Activated naive CD8-positive, alpha-beta T cell treated with anti-CD3 and anti-CD28 coated beads for 36 hours (primary cell): ENCODE measurements around the gene APOC3. TPM values are rescaled to one million over a fixed set of nuclear protein-coding genes. Genes with fewer than 3 reads are reported as not detected.

ENCODE experiments used
- DNase-seq: peaks from one replicate; pipeline ENCODE4 v3.0.0; 2021
- H3K27ac Mint-ChIP-seq: one replicate; pipeline ENCODE4 v1.8.0; 2022; ENCODE audit warnings: mild to moderate bottlenecking, moderate library complexity, mixed read lengths
- H3K27me3 Mint-ChIP-seq: one replicate; pipeline ENCODE4 v1.8.0; 2022; ENCODE audit warnings: mild to moderate bottlenecking, mixed read lengths
- H3K36me3 Mint-ChIP-seq: one replicate; pipeline ENCODE4 v1.8.0; 2021; ENCODE audit warnings: mild to moderate bottlenecking, mixed read lengths
- H3K4me1 Mint-ChIP-seq: one replicate; pipeline ENCODE4 v1.8.0; 2021; ENCODE audit warnings: mixed read lengths
- H3K4me3 Mint-ChIP-seq: one replicate; pipeline ENCODE4 v1.8.0; 2022; ENCODE audit warnings: mild to moderate bottlenecking, moderate library complexity, mixed read lengths
- H3K9me3 Mint-ChIP-seq: one replicate; pipeline ENCODE4 v1.8.0; 2022; ENCODE audit warnings: mixed read lengths
- total RNA-seq, 2 experiments: library from RNA; stranded (reverse); gene quantifications; one replicate each; pipeline ENCODE4 v1.2.3, GENCODE V29; 2021

The APOC3 gene
- total RNA-seq, 2 experiments from 2014 or later, result not detected

DNA sequence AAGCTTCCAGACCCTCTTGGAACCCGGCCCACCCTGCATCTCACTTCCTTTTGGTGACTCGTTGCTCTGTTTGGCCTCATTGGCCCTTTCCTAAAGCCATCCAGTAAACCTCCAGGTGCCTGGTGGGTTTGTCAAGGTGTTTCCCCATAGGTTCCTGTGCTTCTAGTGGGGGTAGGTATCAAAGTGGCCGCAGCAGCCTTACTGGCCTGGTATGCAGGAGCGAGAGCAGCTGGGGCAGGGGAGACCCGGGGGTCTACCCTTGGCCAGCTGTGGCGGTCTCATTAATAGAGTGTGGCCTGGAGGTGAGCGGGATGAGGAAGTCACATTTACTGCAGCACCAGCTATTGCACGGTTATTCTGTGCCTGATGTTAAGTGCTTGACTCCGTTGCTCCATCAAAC, 10.7 kb upstream of the APOC3 start:
- no peaks in the 10 kb centered on the region for H3K4me1 Mint-ChIP-seq
- no peak overlapping the region for H3K27ac Mint-ChIP-seq
- no peak for DNase-seq
- no peaks in the 10 kb centered on the region for H3K36me3 Mint-ChIP-seq
- H3K27me3 Mint-ChIP-seq, result no peaks in the 10 kb centered on the region
- H3K9me3 Mint-ChIP-seq, result no peaks in the 10 kb centered on the region
- H3K4me3 Mint-ChIP-seq, result no peak overlapping the region

- DNase-seq, result no peak
- Mint-ChIP-seq H3K27ac (no peak overlapping the region), H3K27me3 (no peaks in the 10 kb centered on the region), H3K36me3 (no peaks in the 10 kb centered on the region), H3K4me3 (no peak overlapping the region), H3K9me3 (no peaks in the 10 kb centered on the region), H3K4me1 (no peaks in the 10 kb centered on the region)
Observed at GRCh38 chr11:116821050-116821918, 8.4 kb upstream of the APOC3 start.

DNA sequence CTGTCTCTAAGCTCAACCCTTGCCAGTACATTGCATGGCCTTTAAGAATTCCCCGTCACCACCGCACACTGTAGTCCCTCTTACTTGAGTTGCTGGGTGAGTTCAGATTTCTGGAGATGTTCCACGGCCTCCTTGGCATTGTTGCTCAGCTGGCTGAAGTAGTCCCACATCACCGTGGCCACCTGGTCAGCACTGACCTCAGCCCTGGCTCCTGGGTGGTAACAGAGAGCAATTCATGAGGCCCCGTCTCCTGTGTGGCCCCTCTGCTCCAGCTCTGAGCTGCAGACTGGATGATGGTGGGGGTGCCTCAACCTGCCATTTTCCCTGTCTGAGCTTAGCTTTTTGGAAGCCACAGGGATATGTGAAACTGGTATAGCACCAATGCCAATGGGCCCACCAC, 7.1 kb upstream of the APOC3 start:
- Mint-ChIP-seq H3K4me1 (no peaks in the 10 kb centered on the region), H3K27ac (no peak overlapping the region), H3K4me3 (no peak overlapping the region), H3K36me3 (no peaks in the 10 kb centered on the region), H3K9me3 (no peaks in the 10 kb centered on the region), H3K27me3 (no peaks in the 10 kb centered on the region)
- DNase-seq, result no peak

- Mint-ChIP-seq H3K4me1 (no peaks in the 10 kb centered on the region), H3K27ac (no peak within 1 kb of the TSS), H3K4me3 (no peak within 1 kb of the TSS), H3K36me3 (no peaks in the 10 kb centered on the region), H3K27me3 (no peaks in the 10 kb centered on the region), H3K9me3 (no peaks in the 10 kb centered on the region)
- DNase-seq, result no peak
Observed at GRCh38 chr11:116823031-116823843, 6.5 kb upstream of the APOC3 start, which contains the start of gene APOA4. Gene APOA4 (minus strand): TSS chr11:116823304. CDS start chr11:116823191, 113 bp downstream.

DNA sequence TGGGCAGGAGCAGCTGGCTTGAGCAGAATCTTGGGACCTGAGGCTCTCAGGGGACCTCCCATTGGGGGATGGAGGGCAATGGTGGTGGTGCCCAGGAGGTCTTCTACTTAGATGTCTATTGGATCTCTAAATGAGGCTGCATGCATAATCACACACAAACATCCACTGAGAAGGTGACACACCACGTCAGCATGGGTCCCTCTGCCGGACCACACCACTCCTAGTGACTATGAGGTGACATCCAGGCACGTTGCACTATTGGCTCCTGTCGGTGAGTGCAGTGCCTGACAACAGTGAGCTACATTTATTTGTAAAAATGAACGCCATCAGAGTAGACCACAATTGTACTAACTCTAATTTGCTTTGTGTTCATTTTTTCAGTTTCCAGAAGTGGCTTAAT, 4.3 kb upstream of the APOC3 start:
- no peak for DNase-seq
- Mint-ChIP-seq H3K4me1 (no peaks in the 10 kb centered on the region), H3K27me3 (no peaks in the 10 kb centered on the region), H3K36me3 (no peaks in the 10 kb centered on the region), H3K27ac (no peak overlapping the region), H3K4me3 (no peak overlapping the region), H3K9me3 (no peaks in the 10 kb centered on the region)

DNA sequence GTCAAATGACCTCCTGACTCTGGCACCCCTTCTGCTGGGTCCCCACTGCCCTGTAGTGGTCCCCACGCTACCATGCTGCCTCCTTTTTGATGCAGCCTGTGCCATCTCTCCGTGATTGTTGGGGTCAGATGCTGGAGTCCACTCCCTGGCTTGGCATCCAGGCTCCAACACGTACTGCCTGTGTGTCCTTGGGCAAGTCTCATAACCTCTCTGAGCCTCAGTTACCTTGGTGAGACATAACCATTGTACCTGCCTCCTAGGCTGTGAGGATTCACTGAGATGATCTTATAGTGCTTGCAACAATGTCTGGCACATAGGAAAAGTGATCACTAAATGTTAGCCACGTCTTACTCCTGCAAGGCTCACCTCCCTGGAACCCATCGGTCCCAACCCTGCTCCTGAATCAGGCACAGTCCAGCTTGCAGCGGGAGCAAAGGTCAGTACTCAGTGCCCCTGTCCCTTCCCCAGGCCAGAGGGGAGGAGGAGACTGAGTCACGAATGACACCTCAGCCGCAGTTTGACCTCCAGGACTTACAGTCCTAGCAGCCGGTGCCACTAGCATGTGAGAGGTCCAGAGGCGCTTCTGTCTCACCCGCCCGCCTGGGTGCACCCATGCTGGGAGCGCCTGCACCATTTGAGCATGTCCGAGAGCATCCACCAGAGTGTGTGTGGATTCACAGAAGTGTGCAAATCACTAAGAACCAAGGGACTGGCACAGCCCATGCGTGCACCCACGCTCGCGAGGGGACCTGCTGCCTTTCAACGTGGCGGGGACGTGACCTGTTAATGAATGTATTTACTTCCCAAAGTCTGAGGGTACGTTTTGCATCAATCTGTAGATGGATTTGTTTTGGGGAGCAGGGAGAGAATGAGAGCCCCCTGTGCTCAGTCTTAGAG, 3.6 kb upstream of the APOC3 start:
- no peak overlapping the region for H3K4me3 Mint-ChIP-seq
- no peaks in the 10 kb centered on the region for H3K9me3 Mint-ChIP-seq
- no peak for DNase-seq
- H3K27me3 Mint-ChIP-seq, result no peaks in the 10 kb centered on the region
- H3K36me3 Mint-ChIP-seq, result no peaks in the 10 kb centered on the region
- no peaks in the 10 kb centered on the region for H3K4me1 Mint-ChIP-seq
- H3K27ac Mint-ChIP-seq, result no peak overlapping the region

- H3K4me1 Mint-ChIP-seq, result no peaks in the 10 kb centered on the region
Observed at GRCh38 chr11:116826751-116827431, 2.8 kb upstream of the APOC3 start.

GRCh38 chr11:116827461-116827860, 2.2 kb upstream of the APOC3 start:
- Mint-ChIP-seq H3K9me3 (no peaks in the 10 kb centered on the region), H3K27me3 (no peaks in the 10 kb centered on the region), H3K36me3 (no peaks in the 10 kb centered on the region), H3K4me1 (no peaks in the 10 kb centered on the region), H3K4me3 (no peak overlapping the region), H3K27ac (no peak overlapping the region)
- no peak for DNase-seq

More at GRCh38 chr11:116826751-116827431, 2.8 kb upstream of the APOC3 start:
- no peak overlapping the region for H3K4me3 Mint-ChIP-seq
- no peaks in the 10 kb centered on the region for H3K27me3 Mint-ChIP-seq
- no peak for DNase-seq
- H3K9me3 Mint-ChIP-seq, result no peaks in the 10 kb centered on the region
- no peaks in the 10 kb centered on the region for H3K36me3 Mint-ChIP-seq
- H3K27ac Mint-ChIP-seq, result no peak overlapping the region

- Mint-ChIP-seq H3K27me3 (no peaks in the 10 kb centered on the region), H3K9me3 (no peaks in the 10 kb centered on the region), H3K27ac (no peak overlapping the region), H3K36me3 (no peaks in the 10 kb centered on the region), H3K4me3 (no peak overlapping the region), H3K4me1 (no peaks in the 10 kb centered on the region)
- no peak for DNase-seq
Observed at GRCh38 chr11:116828632-116829524, 829 bp upstream of the APOC3 start.

DNA sequence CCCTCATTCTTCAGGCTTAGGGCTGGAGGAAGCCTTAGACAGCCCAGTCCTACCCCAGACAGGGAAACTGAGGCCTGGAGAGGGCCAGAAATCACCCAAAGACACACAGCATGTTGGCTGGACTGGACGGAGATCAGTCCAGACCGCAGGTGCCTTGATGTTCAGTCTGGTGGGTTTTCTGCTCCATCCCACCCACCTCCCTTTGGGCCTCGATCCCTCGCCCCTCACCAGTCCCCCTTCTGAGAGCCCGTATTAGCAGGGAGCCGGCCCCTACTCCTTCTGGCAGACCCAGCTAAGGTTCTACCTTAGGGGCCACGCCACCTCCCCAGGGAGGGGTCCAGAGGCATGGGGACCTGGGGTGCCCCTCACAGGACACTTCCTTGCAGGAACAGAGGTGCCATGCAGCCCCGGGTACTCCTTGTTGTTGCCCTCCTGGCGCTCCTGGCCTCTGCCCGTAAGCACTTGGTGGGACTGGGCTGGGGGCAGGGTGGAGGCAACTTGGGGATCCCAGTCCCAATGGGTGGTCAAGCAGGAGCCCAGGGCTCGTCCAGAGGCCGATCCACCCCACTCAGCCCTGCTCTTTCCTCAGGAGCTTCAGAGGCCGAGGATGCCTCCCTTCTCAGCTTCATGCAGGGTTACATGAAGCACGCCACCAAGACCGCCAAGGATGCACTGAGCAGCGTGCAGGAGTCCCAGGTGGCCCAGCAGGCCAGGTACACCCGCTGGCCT, 641 bp downstream of the APOC3 start:
- Mint-ChIP-seq H3K4me1 (peaks cover 3% of the 10 kb centered on the region), H3K9me3 (no peaks in the 10 kb centered on the region), H3K4me3 (no peak overlapping the region), H3K36me3 (no peaks in the 10 kb centered on the region), H3K27me3 (no peaks in the 10 kb centered on the region), H3K27ac (no peak overlapping the region)
- DNase-seq, result no peak

GRCh38 chr11:116831790-116832349, 2.2 kb downstream of the APOC3 start:
- no peaks in the 10 kb centered on the region for H3K9me3 Mint-ChIP-seq

DNA sequence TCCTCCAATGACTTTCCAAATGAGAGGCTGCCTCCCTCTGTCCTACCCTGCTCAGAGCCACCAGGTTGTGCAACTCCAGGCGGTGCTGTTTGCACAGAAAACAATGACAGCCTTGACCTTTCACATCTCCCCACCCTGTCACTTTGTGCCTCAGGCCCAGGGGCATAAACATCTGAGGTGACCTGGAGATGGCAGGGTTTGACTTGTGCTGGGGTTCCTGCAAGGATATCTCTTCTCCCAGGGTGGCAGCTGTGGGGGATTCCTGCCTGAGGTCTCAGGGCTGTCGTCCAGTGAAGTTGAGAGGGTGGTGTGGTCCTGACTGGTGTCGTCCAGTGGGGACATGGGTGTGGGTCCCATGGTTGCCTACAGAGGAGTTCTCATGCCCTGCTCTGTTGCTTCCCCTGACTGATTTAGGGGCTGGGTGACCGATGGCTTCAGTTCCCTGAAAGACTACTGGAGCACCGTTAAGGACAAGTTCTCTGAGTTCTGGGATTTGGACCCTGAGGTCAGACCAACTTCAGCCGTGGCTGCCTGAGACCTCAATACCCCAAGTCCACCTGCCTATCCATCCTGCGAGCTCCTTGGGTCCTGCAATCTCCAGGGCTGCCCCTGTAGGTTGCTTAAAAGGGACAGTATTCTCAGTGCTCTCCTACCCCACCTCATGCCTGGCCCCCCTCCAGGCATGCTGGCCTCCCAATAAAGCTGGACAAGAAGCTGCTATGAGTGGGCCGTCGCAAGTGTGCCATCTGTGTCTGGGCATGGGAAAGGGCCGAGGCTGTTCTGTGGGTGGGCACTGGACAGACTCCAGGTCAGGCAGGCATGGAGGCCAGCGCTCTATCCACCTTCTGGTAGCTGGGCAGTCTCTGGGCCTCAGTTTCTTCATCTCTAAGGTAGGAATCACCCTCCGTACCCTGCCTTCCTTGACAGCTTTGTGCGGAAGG, 2.9 kb downstream of the APOC3 start:
- DNase-seq, result no peak
- Mint-ChIP-seq H3K36me3 (no peaks in the 10 kb centered on the region), H3K9me3 (no peaks in the 10 kb centered on the region), H3K4me3 (no peak overlapping the region), H3K27me3 (no peaks in the 10 kb centered on the region), H3K4me1 (peaks cover 7% of the 10 kb centered on the region), H3K27ac (no peak overlapping the region)

More at GRCh38 chr11:116831790-116832349, 2.2 kb downstream of the APOC3 start:
- DNase-seq, result no peak
- H3K27me3 Mint-ChIP-seq, result no peaks in the 10 kb centered on the region
- no peaks in the 10 kb centered on the region for H3K36me3 Mint-ChIP-seq
- H3K4me1 Mint-ChIP-seq, result peaks cover 7% of the 10 kb centered on the region
- no peak overlapping the region for H3K27ac Mint-ChIP-seq
- no peak overlapping the region for H3K4me3 Mint-ChIP-seq
